ENCODE results near the gene MEIOSIN.
"Not testable (repeated sequence)": the region's sequence is repeated elsewhere in the genome, so short reads cannot be mapped to it uniquely, and the experiment has no call there.

The MEIOSIN gene, protein sequence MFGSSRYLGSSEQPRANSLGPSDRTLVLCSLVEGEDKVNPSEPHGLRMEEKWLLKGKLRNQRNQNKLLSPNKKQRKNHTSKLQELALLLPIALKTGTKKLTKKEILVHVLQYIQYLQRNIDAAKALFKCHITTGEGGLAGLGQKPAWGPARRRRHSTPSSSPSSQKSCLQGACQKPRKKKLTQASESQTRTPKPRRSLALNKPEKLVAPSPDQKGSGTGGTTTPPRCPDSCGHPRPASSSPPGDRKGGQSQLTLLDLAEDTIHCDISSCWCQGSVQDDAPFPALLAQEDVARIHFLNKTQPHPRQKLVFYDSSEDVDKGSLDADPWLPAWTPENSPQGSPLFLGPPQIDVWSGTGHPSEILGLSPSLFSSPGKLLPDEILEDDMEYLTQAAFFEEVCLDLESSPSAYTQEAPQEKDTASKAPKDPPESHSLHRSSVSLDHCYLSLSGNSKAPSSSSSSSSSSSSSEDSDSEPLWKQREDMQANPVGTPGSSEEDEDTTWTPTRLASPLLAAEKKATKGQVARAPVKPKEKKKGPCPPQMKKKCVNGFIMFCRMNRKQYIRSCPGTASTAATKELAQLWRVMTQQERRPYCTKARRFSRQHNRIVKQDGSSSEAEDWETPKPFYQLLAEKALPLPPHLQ

DNA sequence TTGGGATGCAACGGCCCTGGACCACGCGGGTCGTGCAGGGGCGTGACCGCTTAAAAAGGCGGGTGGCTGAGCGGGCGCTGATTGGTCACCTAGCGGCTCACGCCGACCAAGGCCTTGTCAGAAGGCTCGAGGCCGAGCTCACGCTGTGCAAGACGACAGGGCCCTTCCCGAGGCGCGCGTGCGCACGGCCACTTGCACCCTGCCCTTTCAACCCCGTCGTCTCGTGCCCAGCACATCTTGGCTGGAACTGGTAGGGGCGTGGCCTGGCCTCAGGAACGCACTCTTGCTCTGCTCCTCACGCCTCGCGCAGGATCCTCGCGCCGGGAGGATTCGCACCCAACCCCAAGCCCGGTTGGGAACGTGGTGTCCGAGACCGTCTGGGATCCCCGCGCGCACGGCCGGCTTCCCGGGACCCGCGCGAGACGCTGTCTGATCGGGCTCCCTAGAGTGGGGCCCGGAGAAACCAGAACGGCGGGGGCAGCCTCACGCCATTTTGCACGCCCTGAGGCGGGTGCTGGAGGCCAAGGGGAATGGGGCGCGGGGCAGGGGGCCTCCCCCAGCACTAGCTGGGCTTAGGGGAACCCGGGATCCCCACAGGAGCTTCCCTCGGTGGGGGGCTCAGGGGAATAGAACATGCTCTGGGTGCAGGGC is at the start of gene MEIOSIN:
MEIOSIN (plus strand) TSS at position 280 of the 651 bp plus-strand sequence. CDS start 1,938 bp downstream, outside the sequence.
- TF ChIP-seq MYC (IDR thresholded peaks at IDR 0.05; ENCODE audit: low read depth, low read length) = no peak
- TF ChIP-seq, protein P1, sequence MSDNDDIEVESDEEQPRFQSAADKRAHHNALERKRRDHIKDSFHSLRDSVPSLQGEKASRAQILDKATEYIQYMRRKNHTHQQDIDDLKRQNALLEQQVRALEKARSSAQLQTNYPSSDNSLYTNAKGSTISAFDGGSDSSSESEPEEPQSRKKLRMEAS (IDR thresholded peaks at IDR 0.05; ENCODE audit: low read depth, low read length) = no peak
- no peak for DNase-seq (ENCODE audit: low read depth)
- no peak within 1 kb of the TSS for H3K4me3 ChIP-seq (ENCODE audit: low read depth, low read length)

DNA sequence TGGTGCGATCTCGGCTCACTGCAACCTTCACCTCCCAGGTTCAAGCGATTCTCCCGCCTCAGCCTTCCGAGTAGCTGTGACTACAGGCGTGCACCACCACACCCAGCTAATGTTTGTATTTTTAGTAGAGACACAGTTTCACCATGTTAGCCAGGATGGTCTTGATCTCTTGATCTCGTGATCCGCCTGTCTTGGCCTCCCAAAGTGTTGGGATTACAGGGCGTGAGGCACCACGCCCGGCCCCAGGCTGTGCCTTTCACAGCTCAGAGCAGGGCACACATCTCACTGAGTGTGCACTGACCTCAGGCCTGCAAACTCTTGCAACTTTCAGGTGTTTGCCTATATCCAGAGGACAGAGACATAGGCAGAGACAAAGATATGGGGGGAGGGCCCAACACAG is 48.2 kb upstream of the MEIOSIN start:
- not testable (repeated sequence) for DNase-seq (ENCODE audit: low read depth); H3K4me3 ChIP-seq (ENCODE audit: low read depth, low read length)

DNA sequence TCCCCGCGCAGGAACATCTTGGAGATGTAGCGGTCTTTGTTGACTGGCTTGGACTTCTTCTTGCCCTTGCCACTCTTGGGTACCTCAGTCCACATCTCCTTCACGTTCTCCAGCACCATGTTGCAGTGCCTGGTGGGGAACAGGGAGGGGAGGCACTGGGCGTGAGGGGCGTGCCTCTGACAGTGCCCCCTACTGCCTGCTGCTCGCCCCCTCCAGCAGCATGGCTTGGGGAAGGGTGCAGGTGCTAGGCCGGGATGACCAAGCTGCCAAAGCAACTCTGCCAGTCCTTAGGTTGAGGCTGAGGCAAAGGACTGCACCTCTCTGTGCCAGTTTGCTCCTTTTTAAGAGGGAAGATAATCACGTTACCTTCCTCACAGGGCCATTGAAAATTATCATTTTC is 45.6 kb upstream of the MEIOSIN start:
- H3K4me3 ChIP-seq (ENCODE audit: low read depth, low read length) = no peak overlapping the region

DNA sequence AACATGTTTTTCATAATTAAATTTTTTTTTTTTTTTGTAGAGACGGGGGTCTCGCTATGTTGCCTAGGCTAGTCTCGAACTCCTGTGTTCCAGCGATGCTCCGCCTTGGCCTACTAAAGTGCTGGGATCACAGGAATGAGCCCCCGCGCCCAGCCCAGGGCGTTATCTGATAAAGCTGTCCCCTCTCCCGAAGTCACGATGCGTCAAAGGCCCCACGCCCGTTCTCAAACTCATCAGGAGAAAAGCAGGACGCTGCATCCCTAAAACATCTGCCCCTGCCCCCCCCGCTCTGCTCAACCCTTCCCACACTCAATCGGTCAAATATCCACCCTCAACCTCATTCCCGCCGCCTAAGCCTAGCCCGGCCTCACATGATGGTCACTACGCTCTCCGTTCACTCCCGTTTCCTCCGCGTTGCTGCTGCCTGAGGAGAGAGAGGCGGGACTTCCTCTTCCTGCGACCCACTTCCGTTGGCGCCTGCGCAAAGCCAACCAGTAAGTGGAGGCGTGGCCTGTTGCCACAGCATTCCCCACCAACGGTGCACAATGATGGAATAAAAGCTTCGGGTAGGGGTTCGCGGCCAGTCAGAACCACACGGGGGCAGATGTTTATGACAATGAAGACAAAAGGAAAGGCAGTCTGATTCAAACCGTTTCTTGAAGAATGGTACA is 41.6 kb upstream of the MEIOSIN start, which contains the start of gene SNRPD2:
SNRPD2 (minus strand) TSS at position 438 of the 671 bp plus-strand sequence; CDS start at position 373, 65 bp downstream.
- DNase-seq (ENCODE audit: low read depth) = peak; percentile 89
- TF ChIP-seq, protein P2, sequence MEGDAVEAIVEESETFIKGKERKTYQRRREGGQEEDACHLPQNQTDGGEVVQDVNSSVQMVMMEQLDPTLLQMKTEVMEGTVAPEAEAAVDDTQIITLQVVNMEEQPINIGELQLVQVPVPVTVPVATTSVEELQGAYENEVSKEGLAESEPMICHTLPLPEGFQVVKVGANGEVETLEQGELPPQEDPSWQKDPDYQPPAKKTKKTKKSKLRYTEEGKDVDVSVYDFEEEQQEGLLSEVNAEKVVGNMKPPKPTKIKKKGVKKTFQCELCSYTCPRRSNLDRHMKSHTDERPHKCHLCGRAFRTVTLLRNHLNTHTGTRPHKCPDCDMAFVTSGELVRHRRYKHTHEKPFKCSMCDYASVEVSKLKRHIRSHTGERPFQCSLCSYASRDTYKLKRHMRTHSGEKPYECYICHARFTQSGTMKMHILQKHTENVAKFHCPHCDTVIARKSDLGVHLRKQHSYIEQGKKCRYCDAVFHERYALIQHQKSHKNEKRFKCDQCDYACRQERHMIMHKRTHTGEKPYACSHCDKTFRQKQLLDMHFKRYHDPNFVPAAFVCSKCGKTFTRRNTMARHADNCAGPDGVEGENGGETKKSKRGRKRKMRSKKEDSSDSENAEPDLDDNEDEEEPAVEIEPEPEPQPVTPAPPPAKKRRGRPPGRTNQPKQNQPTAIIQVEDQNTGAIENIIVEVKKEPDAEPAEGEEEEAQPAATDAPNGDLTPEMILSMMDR (IDR thresholded peaks at IDR 0.05; ENCODE audit: low read depth, low read length) = no peak
- peak; percentile 82 for TF ChIP-seq MYC (IDR thresholded peaks at IDR 0.05; ENCODE audit: low read depth, low read length)
- TF ChIP-seq, protein P1 (IDR thresholded peaks at IDR 0.05; ENCODE audit: low read depth, low read length) = peak; percentile 55; the same call in 1 of the 2 replicates
- peak; percentile 90 for TF ChIP-seq POLR2A (IDR thresholded peaks at IDR 0.05; ENCODE audit: extremely low read depth, insufficient read length)
- peak within 1 kb of the TSS; percentile 89 for H3K4me3 ChIP-seq (ENCODE audit: low read depth, low read length)

More for the DNA sequence above, 45.6 kb upstream of the MEIOSIN start:
- no peak for DNase-seq (ENCODE audit: low read depth)
- TF ChIP-seq MYC (IDR thresholded peaks at IDR 0.05; ENCODE audit: low read depth, low read length) (no peak), POLR2A (IDR thresholded peaks at IDR 0.05; ENCODE audit: extremely low read depth, insufficient read length) (no peak)
- TF ChIP-seq, protein P2 (IDR thresholded peaks at IDR 0.05; ENCODE audit: low read depth, low read length) = no peak
- TF ChIP-seq, protein P1 (IDR thresholded peaks at IDR 0.05; ENCODE audit: low read depth, low read length) = no peak

DNA sequence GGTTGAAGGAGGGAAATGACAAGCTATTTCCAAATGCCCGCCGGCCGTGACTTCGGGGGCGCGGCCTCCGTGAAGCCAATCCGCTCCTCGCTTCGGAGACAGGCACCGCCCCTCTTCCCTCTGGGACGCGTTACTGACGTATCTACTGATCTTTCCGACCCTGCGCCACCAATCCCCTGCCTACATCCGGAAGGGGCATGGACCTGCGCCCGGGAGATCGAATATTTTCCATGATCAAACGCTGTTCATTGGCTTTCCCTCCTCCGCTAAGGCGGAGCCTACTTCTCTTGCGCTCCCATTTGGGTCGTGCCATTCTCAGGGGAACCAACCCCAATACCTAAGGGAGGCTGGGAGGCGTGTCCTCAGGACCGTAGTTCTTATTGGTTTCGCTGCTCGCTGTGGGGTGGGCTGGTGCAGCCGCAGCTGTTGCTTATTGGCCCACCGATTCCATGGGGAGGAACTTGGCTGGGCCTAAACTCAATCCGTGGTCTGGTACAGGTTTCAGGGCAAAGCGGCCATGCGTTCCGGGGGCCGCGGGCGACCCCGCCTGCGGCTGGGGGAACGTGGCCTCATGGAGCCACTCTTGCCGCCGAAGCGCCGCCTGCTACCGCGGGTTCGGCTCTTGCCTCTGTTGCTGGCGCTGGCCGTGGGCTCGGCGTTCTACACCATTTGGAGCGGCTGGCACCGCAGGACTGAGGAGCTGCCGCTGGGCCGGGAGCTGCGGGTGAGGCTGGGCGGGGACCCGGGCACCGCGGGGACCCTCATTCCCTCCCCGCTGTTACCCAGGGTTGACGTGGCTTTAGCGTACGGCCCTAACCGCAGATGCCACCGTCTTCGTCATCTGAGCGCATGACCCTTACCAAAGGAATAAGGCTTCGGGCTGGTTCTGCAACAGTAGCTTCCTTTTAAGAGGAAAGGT is 40.8 kb upstream of the MEIOSIN start, which contains the start of gene QPCTL:
QPCTL (plus strand) TSS at position 480 of the 919 bp plus-strand sequence; CDS start at position 518, 38 bp downstream.
- peak; percentile 98 for DNase-seq (ENCODE audit: low read depth)
- TF ChIP-seq, protein P1 (IDR thresholded peaks at IDR 0.05; ENCODE audit: low read depth, low read length) = peak; percentile 57
- TF ChIP-seq, protein P2 (IDR thresholded peaks at IDR 0.05; ENCODE audit: low read depth, low read length) = no peak
- TF ChIP-seq POLR2A (IDR thresholded peaks at IDR 0.05; ENCODE audit: extremely low read depth, insufficient read length) (peak; percentile 86), MYC (IDR thresholded peaks at IDR 0.05; ENCODE audit: low read depth, low read length) (peak; percentile 76)
- peak within 1 kb of the TSS; percentile 89 for H3K4me3 ChIP-seq (ENCODE audit: low read depth, low read length)
